HG03460 (cell line): ENCODE results near the gene SCN2B.

ENCODE experiments used
- ATAC-seq: cut with Tn5 transposase; IDR thresholded peaks from one replicate; pipeline ENCODE4 v1.9.1; 2021; ENCODE audit not compliant: unreplicated experiment

SCN2B gene, protein sequence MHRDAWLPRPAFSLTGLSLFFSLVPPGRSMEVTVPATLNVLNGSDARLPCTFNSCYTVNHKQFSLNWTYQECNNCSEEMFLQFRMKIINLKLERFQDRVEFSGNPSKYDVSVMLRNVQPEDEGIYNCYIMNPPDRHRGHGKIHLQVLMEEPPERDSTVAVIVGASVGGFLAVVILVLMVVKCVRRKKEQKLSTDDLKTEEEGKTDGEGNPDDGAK

DNA sequence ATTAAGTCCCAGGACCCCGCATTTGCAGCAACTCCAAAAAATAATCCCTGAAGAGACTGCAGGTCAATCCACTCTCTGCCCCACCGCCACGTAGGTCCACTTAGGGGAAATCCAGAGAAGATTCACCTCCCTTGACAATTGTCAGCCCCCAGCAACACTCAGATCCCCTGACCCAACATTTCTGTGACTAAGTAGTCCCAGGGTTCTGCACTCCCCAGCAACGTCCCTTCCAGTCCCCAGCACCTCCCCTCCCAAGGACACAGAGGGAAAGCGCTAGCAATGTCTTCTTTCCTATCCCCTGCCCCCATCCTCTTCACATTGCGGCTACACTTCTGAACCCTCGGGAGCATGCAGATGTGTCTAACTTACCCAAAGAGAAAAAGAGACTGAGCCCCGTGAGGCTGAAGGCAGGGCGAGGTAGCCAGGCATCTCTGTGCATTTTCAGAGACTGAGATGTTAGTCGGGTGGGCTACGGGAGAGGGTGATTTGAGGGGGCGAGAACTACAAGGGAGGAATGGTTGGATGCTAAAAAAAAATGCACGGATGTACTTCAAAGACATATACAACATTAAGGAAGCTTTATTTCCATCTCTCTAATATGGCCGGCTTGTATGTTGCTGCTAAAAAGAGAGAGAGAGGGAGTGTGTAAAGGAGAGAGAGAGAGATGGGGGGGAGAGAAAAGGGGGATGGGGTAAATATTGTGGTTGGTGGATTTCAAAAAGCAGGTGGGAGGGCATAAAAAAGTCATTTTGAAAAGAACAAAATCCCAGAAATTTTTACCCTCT, at the start of gene SCN2B:
Gene SCN2B, minus strand, starts transcription at position 647 of the 785 bp plus-strand sequence. Its CDS starts 208 bp downstream, at position 439.
- ATAC-seq, result no peak

DNA sequence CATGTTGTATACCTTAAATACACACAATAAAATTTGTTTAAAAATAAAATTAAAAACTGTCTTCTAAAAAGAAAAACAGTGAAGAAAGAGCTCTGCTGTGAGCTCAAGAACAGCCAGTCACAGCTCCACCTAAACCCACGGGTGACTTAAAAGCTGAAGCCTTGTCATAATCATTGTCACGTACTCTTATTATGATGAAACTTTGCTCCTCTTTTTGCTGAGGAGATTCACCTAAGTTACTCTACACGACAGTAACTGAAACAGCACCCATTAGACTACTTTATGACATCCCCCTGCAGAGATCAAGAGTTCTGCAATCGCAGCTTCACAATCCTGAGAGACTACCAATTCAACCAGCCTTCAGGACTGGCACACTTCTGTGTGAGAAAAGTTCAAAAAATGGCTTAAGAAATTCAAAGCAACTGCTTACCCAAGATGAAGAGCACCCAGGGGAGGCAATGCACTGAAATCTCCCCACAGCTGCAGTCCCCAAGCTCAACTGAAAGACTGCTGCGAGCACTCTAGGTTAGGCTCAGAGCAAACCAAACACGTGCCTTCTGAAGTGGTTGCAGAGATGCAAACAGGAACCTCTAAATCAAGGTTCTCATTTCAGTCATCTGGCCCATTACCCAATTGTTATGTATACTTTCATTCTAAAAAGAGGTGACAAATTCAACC, 48.2 kb upstream of the SCN2B start, which contains the start of gene JAML:
Gene JAML, minus strand, starts transcription at position 501 of the 678 bp plus-strand sequence. CDS start 10,145 bp downstream, outside the sequence.
- peak; percentile 39 for ATAC-seq

DNA sequence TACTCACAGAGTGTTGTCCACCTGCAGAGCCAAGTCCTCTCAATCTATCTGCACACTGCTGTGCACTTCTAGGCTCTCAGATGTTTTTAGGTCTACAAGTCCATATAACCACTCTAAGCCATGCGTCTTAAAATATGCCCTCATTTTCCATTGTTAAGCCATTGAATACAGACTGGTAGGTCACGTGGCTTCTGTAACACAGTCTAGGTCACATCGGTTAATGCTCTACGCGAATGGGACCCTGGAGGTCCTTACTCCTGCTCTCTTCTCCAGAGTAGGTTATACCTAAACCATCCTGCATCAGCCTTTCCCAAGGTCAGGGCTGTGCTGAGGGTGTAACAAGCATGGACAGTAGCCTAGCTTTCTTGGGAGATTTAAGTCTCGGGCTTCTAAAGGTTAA, 47.6 kb upstream of the SCN2B start:
- no peak for ATAC-seq

DNA sequence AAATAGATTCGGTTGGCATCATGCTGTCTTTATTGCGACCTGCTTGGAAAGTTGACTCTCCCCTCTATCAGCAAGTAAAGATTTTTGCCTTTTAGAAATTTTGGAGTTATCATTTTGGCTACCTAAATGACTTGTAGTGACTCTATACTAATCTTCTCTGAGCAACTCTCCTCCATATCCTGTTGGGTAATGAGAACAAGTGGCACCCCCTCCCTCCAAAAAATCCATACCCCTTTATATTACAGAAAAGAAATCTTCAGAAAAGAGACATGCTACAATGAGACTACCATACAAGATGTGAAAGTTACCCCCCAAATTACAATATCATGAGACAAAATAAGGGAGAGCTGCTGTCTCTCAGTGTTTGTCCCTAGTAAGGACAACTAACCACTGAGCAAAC, 47.1 kb upstream of the SCN2B start:
- ATAC-seq, result no peak

DNA sequence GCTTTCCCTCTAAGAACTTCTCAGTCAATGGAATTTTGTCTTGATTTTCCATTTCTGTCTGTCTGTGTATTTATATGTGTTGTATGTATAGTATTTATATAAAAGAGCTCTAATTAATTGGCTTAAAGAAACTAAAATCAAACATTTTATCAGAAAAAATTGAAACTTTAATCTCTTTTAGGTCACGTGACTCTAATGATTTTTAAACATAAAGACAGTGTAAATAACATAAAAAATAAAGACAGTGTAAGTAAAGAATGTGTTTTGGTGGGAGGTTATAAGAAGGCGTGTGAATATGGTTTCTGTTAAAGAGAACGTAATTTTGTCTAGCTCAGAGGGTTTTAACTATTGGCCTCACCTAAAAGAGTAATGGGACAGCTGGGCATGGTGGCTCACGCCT, 46.0 kb upstream of the SCN2B start:
- ATAC-seq, result no peak

DNA sequence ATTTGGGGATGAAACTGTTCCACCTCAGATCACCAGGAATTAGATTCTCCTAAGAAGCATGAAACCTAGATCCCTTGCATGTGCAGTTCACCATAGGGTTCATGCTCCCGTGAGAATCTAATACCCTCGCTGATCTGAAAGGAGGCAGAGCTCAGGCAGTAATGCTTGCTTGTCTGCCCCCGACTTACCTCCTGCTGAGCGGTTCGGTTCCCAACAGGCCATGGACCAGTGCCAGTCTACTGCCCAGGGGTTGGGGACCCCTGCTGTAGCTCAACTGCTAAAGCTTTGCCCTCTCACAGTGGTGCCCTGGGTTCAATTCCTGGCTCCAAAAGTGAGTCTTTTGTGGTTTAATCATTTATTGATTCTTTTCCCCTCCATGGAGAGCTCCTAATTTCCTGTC, 45.0 kb upstream of the SCN2B start:
- ATAC-seq, result no peak

DNA sequence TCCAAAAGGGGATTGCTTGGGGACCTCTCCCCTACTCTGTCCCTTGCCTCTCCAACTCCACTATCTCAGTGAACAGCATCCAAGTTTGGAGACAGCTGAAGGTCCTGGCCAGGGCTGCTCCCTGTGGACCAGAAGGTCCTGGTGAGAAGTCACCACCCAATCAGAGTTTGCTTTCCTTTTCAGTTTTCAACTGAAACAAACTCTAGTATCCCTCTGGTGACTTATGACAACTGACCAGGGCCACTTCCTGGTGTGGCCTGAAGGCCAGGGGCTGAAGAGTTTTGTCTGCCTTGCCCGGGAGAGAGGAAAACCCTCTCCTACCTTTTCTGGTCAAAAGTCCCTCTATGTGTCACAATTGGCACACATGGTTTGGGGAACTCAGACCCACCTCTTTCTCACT, 43.3 kb upstream of the SCN2B start:
- ATAC-seq, result no peak

DNA sequence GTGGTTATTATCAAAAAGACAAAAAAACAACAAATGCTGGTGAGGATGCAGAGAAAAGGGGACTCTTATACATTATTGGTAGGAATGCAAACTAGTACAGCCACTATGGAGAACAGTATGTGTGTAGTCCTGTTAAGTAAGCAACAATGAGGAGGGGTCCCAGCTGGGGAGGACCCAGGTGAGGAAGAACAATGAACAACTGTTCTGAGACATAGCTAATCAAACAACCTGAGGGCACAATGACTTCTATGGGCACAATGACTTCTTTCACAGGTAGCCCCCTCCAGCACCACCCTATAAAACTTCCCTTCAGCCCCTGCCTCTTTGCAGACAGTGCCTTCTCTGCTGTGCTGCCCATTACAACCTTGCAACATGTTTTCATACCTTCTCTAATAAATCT, 42.8 kb upstream of the SCN2B start:
- ATAC-seq, result no peak

DNA sequence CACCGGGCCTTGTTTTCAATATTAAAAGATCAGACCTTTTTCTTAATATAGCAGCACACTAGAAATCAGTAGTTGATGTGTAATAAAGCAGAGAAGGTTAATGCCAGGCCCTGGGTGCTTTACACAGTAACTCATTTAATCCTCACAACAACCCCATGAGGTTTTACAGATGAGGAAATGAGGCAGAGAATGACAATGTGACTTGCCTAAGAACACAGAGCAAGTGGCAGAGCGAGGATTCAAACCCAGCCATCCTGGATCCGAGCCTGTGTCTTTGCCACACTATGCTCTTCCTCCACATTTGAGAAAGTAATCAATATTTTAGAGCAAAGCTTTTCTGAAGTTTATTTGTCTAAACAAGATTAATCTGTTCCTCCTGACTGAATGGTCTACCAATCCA, 41.1 kb upstream of the SCN2B start:
- ATAC-seq, result no peak

DNA sequence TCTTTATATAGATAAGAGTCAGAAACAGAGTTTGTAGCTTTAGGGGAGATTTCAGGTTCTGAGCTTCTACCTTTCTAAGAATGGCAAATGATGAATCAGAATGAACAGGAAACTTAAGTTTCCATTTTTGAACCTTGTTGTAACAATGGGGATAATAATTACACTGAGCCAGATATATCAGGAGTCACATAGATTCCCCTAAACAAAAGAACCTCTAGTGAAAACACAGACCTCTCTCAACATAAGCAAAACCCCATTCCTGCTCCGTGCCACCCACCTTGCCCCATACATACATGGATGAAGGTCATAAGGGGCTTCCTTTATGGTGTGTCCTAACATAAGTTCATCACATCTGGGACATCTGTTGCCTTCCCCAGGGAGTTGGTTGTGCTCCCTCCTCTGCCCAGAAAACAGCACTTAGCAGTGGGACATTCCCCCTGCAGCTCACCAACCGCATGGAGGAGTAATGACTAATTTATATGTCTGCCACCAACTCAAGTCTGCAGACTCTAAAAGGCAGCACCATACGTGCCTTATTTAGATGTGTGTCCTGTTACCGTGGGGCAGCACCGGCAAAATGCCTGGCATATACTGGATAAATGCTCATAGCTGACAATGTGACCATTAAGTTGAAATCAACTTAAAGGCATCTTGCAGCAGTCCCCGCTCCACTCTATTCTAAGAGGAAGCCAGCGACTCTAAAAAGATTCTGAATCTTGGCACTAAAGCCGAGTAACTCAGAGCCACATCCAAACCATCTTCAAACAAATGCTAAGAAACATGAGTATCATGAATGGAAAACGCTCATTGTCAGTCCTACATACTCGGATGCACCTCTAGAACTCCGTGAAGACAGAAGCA, 40.4 kb upstream of the SCN2B start:
- peak; percentile 58 for ATAC-seq

DNA sequence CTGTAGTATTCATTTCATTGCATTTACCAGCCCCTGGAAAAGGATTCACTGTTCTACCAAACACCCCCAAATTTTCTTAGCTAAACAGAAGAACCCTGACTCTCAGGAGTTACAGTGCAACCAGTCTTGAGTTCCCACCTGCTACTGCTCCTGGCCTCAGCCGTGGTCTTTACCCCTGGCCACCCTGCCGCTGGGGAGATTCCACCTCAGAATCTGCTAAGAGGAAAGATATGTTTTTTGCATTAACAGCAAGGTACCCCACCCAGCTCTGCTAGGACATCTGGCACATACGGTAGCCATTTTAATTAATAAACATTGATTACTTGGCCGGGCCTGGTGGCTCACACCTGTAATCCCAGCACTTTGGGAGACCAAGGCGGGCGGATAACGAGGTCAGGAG, 39.3 kb upstream of the SCN2B start:
- no peak for ATAC-seq

DNA sequence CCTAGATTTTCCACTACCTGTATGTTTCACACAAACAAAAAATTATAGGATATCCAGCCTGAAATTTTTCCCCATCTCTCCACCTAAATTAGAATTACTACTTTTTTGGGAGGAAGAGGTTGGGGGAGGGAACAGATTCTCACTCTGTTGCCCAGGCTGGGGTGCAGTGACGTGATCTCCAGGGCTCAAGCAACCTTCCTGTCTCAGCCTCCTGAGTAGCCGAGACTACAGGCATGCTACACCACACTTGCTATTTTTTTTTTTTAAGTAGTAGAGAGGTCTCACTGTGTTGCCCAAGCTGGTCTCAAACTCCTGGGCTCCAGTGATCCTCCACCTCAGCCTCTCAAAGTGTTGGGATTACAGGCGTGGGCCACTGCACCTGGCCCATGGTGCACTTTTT, 38.8 kb upstream of the SCN2B start:
- ATAC-seq, result no peak

DNA sequence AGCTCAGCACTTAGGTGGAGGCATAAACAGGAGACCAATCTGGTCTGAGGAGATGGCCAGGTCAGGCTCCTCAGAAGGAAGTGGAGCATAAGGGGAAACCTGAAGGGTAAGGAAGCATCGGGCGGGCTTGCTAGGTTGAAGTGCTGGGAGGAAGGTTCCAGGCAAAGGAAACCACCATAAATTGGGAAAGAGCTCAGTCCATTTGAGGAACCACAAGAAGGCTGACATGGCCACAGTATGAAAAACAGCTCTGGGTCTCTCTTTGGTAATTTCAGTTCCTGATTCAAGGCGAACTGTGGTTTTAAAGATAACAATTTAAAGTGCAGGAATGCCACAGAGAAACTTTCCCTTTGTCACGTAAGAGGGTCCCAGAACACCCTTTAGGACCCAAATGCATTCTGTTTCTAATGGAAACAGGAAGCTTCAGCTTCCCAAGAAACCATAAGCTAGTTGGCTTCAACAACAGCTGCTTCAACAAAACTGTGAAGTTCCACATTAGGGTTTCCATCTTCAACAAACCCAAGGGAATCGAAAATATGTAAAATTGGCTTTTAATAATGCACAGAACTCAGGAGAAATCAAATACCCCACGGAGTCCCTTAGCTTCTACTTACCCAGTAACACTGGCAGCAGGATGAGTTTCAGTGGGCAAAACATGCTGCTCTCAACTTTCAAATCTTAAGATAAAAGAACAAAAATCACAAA, 37.9 kb upstream of the SCN2B start:
- ATAC-seq, result no peak

DNA sequence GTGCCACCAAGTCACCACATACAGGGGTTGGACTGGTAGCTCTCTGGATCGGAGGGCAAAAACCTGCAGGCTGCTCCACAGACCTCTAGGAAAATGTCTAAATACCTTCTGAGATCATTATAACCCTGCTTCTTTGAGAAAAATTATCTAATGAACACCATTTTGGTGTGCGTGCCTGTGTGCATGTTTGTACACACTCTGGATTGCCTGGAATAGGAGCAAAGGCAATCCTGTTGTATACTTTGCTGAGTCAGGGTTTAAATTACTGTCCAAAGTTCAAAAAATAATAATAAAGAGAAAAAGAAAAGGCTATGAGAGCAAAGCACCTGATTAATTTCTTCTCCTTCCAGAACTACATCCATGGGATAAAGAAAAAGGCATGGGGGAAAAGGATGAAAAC, 37.3 kb upstream of the SCN2B start:
- ATAC-seq, result no peak

DNA sequence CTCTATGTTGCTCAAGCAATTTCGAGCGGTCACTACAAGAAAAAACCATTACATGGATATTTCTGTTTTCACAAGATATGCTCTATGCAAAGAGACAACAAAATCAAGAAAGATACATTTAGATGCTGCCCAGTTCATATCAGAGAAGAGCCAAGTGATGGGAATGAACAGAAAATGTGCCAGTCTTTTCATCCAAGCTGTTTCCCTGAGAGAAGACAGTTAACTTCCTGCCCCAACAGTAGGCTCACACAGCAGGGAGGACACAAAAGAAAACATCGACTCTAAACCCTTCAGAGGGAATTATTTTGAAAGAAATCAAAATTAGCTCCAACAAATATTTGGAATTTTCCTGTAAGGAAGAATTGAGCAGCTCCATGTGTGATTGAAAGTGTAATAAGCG, 36.8 kb upstream of the SCN2B start:
- no peak for ATAC-seq

DNA sequence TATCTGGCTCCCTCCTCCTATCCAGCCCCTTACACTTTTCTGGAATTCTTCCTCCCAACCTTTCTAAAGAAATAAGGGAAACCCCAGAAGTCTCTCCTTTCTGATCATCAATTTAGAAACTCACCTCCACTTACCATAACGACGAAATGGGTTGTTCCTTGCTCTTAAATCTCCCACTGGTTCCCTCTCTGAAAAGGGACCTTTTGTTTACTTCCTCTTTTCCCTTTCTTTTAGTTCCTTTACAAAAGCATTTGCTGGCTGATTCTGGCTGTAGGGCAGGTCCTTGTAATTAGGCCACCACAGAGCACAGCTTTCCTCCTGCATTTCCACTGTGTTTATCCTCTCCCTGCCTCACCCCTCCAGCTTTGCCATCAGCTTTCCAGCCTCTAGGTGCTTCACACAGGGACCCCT, 36.3 kb upstream of the SCN2B start:
- no peak for ATAC-seq

DNA sequence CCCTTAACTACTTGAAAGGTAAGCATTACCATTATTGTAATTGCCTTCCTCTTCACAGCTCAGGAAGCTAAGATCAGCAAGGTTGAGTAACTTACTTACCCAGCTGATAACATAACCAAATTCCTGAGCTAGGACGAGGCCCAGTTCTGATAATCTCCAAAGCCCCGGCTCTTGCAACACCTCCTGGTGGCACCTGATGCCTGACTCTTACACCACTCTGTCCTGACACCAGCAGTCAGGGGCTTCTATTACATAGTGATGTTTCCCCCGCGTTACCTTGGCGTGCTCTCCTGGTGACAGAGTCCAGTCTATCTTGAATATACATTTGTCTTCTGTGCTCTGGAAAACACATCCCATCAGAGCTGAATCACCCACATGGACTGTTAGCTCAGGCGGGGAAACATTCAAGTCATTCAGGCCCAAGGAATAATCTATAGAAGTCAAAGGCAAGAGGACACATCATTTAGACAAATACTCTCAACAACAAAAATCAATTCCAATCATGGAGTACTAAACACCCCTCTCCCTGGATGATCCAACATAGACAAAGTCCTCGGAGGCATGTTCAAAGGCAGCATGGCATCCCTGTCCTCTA, 35.8 kb upstream of the SCN2B start:
- no peak for ATAC-seq

DNA sequence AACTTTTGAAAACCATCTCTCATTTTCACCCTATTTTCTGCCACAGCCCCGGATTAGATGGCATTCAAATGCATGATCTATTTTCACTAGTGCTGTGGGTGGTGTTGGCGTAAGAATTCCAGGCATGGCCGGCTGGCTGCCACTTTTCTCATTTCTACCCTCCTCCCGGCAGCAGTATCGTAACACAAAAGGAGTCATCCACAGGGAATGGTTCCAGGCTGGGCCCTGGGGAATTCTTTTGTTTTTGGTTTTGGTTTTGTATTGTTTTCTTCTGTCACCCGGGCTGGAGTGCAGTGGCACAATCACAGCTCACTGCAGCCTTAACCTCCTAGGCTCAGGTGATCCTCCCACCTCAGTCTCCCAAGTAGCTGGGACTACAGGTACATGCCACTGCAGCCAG, 34.6 kb upstream of the SCN2B start:
- ATAC-seq, result no peak

DNA sequence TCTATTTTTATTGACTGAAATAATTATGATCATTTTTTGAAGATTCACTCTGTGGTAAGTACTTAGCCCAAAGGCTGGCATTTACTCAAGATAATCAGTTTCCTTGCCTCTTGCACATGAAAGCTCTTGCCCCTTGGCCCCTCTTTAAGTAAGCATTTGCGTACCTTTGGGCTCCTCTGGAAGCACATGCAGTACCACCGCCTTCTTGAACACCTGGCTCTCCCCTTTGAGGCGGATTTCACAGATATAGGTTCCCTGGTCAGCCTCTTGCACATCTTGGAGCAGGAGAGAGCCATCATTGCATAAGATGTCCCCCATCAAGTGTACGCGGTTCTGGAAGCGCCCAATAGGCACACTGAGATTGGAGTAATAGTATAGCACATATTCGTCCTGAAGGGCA, 33.9 kb upstream of the SCN2B start:
- ATAC-seq, result no peak

DNA sequence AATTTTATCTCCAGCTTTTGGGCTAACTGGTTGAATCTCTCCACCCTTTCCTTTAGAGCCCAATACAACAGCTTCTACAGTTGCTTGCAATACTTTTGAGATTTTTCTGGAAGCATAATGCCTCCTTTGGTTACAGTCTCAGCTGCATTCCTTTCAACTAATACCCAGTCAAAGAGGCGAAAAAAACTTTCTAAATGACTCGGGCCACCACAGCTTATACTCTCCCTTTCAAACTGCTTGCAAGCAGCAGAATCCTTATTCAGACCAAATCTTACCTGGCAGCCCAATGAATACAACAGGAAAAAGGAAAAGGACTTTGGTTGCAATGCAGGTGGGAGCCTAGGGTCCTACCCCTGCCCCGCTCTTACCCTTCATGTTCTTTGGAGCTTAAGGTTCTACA, 32.6 kb upstream of the SCN2B start:
- no peak for ATAC-seq
